ENCODE results near the gene ZNF746. TPM values are rescaled to one million over a fixed set of nuclear protein-coding genes. Genes with fewer than 3 reads are reported as not detected.
A peak's percentile ranks its signal among the peaks of the same experiment; 100 is the strongest.

The ZNF746 gene
- total RNA-seq, 2 donors from 2014 or later, result 20.1 to 22.3 TPM

GRCh38 chr7:149442924-149443323 is 54.7 kb downstream of the ZNF746 start:
- Histone ChIP-seq H3K4me1 (ENCODE audit: control insufficient read depth, insufficient read depth, low read length) (no peaks in the 10 kb centered on the region), H3K36me3 (ENCODE audit: control insufficient read depth, insufficient read depth, low read length) (peaks cover 35% of the 10 kb centered on the region), H3K27me3 (ENCODE audit: control insufficient read depth, insufficient read depth, low read length, poor library complexity, severe bottlenecking) (no peaks in the 10 kb centered on the region), H3K9ac (ENCODE audit: extremely low read depth, low read length, poor library complexity, severe bottlenecking) (no peak overlapping the region), H3K4me3 (ENCODE audit: low read length) (no peak overlapping the region), H3K9me3 (ENCODE audit: control insufficient read depth, low read length) (no peaks in the 10 kb centered on the region), H3K27ac (ENCODE audit: low read depth, low read length) (no peak overlapping the region)
- Mint-ChIP-seq H3K36me3 (ENCODE audit: low read depth) (peaks cover 32% of the 10 kb centered on the region), H3K27ac (no peak overlapping the region), H3K9me3 (no peaks in the 10 kb centered on the region), H3K4me3 (no peak overlapping the region), H3K4me1 (no peaks in the 10 kb centered on the region), H3K27me3 (ENCODE audit: insufficient read depth) (no peaks in the 10 kb centered on the region)
- no peak for DNase-seq
- 100% methylated on average over 1 of the region's 3 CpGs; no CpG with 5 or more reads in 1 of the 2 experiments for WGBS, 2 experiments (ENCODE audit: insufficient coverage in 1 of 2, insufficient read length in 1 of 2)
- TF ChIP-seq CTCF (conservative IDR thresholded peaks at IDR 0.05), result no peak

GRCh38 chr7:149440222-149440621 is 57.4 kb downstream of the ZNF746 start:
- no peaks in the 10 kb centered on the region for H3K4me1 Mint-ChIP-seq
- H3K36me3 Mint-ChIP-seq (ENCODE audit: low read depth), result peaks cover 23% of the 10 kb centered on the region
- Histone ChIP-seq H3K9ac (ENCODE audit: extremely low read depth, low read length, poor library complexity, severe bottlenecking) (no peak overlapping the region), H3K27me3 (ENCODE audit: control insufficient read depth, insufficient read depth, low read length, poor library complexity, severe bottlenecking) (no peaks in the 10 kb centered on the region), H3K9me3 (ENCODE audit: control insufficient read depth, low read length) (no peaks in the 10 kb centered on the region), H3K27ac (ENCODE audit: low read depth, low read length) (no peak overlapping the region), H3K4me1 (ENCODE audit: control insufficient read depth, insufficient read depth, low read length) (no peaks in the 10 kb centered on the region), H3K36me3 (ENCODE audit: control insufficient read depth, insufficient read depth, low read length) (peaks cover 20% of the 10 kb centered on the region), H3K4me3 (ENCODE audit: low read length) (no peak overlapping the region)
- H3K27me3 Mint-ChIP-seq (ENCODE audit: insufficient read depth), result no peaks in the 10 kb centered on the region
- H3K9me3 Mint-ChIP-seq, result no peaks in the 10 kb centered on the region
- 67 to 82% methylated on average over 3 to 4 of the region's 4 CpGs for WGBS, 2 experiments (ENCODE audit: insufficient coverage in 1 of 2, insufficient read length in 1 of 2)
- H3K4me3 Mint-ChIP-seq, result no peak overlapping the region
- no peak for TF ChIP-seq CTCF (conservative IDR thresholded peaks at IDR 0.05)
- H3K27ac Mint-ChIP-seq, result no peak overlapping the region
- peak; percentile 13 for DNase-seq

- peaks cover 43% of the 10 kb centered on the region for H3K36me3 Mint-ChIP-seq (ENCODE audit: low read depth)
- 94 to 95% methylated on average over 13 to 15 of the region's 15 CpGs for WGBS, 2 experiments (ENCODE audit: insufficient coverage in 1 of 2, insufficient read length in 1 of 2)
- Histone ChIP-seq H3K4me3 (ENCODE audit: low read length) (no peak overlapping the region), H3K9me3 (ENCODE audit: control insufficient read depth, low read length) (no peaks in the 10 kb centered on the region), H3K27ac (ENCODE audit: low read depth, low read length) (no peak overlapping the region), H3K27me3 (ENCODE audit: control insufficient read depth, insufficient read depth, low read length, poor library complexity, severe bottlenecking) (no peaks in the 10 kb centered on the region), H3K36me3 (ENCODE audit: control insufficient read depth, insufficient read depth, low read length) (peaks cover 42% of the 10 kb centered on the region), H3K4me1 (ENCODE audit: control insufficient read depth, insufficient read depth, low read length) (no peaks in the 10 kb centered on the region), H3K9ac (ENCODE audit: extremely low read depth, low read length, poor library complexity, severe bottlenecking) (no peak overlapping the region)
- no peaks in the 10 kb centered on the region for H3K9me3 Mint-ChIP-seq
- no peak overlapping the region for H3K4me3 Mint-ChIP-seq
- H3K27ac Mint-ChIP-seq, result no peak overlapping the region
- H3K4me1 Mint-ChIP-seq, result no peaks in the 10 kb centered on the region
- no peak for TF ChIP-seq CTCF (conservative IDR thresholded peaks at IDR 0.05)
- H3K27me3 Mint-ChIP-seq (ENCODE audit: insufficient read depth), result no peaks in the 10 kb centered on the region
- DNase-seq, result peak; percentile 20
These were observed 61.3 kb downstream of the ZNF746 start for GRCh38 chr7:149436358-149436757.

Measured in endodermal cell (in vitro differentiated cells).